GM12872 (cell line): ENCODE data around the gene NVL.

ENCODE experiments used
- TF ChIP-seq, protein P1 (sequence below): IDR thresholded peaks from 3 replicates; pipeline ENCODE4 v1.5.1; 2011; ENCODE audit warnings: low read depth, mild to moderate bottlenecking, low read length, moderate library complexity; ENCODE audit not compliant: insufficient read depth

The NVL gene

DNA sequence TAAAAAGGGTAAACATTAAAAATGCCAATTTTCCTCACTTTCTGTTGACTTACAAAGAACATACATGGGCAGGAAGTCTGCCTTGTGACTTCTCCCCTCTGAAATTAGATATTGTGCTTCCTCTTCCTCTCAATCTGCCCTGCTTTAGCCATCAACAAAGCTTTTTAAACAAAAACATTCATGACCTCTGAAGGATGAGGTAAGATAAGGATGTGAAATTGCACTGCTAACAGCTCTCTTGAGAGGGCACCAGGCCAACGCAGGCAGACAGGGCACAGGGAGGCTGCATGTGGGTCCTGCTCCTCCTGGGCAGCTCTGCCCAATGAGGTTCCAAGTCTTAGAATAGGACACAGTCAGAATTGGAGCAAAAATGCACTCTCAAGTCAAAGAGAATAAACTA, 84.8 kb downstream of the NVL start:
- TF ChIP-seq, protein P1, sequence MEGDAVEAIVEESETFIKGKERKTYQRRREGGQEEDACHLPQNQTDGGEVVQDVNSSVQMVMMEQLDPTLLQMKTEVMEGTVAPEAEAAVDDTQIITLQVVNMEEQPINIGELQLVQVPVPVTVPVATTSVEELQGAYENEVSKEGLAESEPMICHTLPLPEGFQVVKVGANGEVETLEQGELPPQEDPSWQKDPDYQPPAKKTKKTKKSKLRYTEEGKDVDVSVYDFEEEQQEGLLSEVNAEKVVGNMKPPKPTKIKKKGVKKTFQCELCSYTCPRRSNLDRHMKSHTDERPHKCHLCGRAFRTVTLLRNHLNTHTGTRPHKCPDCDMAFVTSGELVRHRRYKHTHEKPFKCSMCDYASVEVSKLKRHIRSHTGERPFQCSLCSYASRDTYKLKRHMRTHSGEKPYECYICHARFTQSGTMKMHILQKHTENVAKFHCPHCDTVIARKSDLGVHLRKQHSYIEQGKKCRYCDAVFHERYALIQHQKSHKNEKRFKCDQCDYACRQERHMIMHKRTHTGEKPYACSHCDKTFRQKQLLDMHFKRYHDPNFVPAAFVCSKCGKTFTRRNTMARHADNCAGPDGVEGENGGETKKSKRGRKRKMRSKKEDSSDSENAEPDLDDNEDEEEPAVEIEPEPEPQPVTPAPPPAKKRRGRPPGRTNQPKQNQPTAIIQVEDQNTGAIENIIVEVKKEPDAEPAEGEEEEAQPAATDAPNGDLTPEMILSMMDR: no peak

DNA sequence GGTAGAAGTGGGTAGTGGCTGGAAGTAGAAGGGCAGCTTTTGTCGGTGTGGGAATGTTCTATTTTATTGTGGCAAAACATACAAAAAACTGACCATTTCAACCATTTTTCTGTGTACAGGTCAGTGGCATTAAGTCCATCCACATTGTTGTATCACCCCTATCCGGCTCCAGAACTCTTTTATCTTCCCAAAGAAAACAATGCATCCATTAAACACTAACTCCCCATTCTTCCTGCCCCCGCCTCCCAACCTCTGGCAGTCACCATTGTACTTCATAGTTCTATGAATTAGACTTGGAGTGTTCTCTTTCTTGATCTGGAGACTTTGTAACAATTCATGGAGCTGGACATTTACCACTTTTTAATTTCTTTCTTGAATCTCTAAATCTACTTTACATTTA, 91.2 kb downstream of the NVL start:
- TF ChIP-seq, protein P1: no peak

GRCh38 chr1:224238212-224238611, 91.8 kb downstream of the NVL start:
- TF ChIP-seq, protein P1: no peak

GRCh38 chr1:224237119-224237881, 92.7 kb downstream of the NVL start:
- TF ChIP-seq, protein P1: no peak

- TF ChIP-seq, protein P1: no peak
Observed at GRCh38 chr1:224235813-224236493, 94.0 kb downstream of the NVL start.

DNA sequence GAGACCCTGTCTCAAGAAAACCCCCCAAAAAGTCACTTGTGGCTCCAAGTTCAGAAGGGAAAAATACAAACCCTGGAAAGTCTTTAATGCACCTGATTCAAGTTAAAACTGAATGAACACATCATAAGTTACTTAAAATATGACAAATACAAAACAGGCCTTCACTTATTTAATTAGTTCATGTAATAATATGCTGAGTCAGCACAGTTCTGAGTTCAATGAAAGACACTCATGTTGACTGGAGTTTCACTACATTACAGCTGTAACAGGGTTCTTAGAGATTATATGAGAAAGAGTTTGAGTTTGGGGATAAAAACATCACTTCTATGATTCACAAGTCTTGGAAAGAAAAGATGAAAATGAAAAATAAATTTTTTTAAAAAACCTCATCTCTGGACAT, 96.0 kb downstream of the NVL start:
- TF ChIP-seq, protein P1: no peak

DNA sequence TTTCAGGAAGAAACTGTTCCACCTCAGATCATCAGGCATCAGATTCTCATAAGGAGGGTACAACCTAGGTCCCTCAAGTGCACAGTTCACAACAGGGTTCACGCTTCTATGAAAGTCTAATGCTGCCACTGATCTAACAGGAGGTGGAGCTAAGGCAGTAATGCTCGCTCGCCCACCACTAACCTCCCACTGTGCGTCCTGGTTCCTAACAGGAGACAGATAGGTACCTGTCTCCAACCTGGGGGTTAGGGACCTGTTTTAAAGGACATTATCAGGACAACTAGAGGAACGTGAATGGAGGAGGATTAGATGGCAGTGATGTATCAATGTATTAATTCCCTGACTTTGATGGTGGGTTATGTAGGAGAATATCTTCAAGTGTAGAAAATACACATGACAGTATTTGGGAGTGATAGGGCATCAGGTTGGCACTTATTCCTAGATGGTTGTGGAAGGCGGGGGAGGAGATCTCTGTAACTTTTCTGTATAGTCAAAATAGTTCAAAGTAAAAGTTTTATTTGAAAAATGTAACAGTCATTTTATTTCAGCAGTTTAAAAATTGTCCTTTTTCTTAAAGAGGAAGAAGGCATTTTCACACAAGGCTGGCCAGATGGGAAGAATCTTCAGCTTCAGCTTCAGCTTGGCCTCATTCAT, 103.0 kb downstream of the NVL start:
- TF ChIP-seq, protein P1: no peak
